ENCODE data around the gene RNF114.

The RNF114 gene, protein sequence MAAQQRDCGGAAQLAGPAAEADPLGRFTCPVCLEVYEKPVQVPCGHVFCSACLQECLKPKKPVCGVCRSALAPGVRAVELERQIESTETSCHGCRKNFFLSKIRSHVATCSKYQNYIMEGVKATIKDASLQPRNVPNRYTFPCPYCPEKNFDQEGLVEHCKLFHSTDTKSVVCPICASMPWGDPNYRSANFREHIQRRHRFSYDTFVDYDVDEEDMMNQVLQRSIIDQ

DNA sequence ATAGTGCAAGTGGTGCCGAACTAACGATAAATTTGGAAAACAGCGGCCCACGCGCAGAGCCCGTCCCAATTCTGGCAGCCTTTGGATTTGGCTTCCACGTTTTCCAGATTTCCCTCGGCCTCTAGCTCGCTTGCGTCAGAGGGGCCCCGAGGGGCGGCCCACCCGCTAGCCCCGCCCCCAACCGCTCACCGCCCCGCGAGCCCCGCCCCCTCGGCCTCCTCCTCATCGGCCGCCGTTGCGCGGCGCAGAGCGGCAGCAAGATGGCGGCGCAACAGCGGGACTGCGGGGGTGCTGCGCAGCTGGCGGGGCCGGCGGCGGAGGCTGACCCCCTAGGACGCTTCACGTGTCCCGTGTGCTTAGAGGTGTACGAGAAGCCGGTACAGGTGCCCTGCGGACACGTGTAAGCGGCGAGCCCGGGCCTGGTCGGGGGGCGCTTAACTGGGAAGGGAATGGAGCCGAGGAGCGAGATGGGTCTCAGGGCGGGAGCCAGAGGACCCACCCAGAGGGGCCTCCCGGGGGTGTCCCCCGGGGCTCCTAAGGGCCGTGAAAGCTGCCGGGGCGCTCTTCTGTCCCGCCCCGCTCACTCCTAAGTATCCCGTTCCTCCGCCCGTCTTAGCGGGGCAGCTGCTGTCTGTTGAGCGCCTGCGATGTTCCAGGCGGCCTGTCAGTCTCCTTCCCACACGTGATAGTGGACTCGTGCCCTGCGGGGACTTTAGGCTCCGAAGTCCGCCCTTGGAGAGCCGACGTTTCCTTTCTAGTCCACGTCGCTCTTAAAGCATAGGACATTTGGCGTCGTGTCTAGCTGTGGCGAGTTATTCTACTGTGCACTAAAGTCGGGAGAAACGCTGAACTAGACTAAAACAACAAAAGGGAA is at the start of gene RNF114:
Gene RNF114, plus strand, starts transcription at position 245 of the 874 bp plus-strand sequence. Its CDS starts 16 bp downstream, at position 261.
- peak; percentile 65 for DNase-seq (ENCODE audit: low read depth)
- peak within 1 kb of the TSS; percentile 84 for H3K4me3 ChIP-seq (ENCODE audit: low read depth, low read length)
- TF ChIP-seq, protein P1, sequence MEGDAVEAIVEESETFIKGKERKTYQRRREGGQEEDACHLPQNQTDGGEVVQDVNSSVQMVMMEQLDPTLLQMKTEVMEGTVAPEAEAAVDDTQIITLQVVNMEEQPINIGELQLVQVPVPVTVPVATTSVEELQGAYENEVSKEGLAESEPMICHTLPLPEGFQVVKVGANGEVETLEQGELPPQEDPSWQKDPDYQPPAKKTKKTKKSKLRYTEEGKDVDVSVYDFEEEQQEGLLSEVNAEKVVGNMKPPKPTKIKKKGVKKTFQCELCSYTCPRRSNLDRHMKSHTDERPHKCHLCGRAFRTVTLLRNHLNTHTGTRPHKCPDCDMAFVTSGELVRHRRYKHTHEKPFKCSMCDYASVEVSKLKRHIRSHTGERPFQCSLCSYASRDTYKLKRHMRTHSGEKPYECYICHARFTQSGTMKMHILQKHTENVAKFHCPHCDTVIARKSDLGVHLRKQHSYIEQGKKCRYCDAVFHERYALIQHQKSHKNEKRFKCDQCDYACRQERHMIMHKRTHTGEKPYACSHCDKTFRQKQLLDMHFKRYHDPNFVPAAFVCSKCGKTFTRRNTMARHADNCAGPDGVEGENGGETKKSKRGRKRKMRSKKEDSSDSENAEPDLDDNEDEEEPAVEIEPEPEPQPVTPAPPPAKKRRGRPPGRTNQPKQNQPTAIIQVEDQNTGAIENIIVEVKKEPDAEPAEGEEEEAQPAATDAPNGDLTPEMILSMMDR (IDR thresholded peaks at IDR 0.05; ENCODE audit: control insufficient read depth, extremely low read depth, insufficient read depth) = no peak

- DNase-seq (ENCODE audit: low read depth) = no peak
- TF ChIP-seq, protein P1 (IDR thresholded peaks at IDR 0.05; ENCODE audit: control insufficient read depth, extremely low read depth, insufficient read depth) = no peak
- H3K4me3 ChIP-seq (ENCODE audit: low read depth, low read length) = no peak overlapping the region
These were observed 49.5 kb upstream of the RNF114 start for GRCh38 chr20:49886571-49887213.

- TF ChIP-seq, protein P1 (IDR thresholded peaks at IDR 0.05; ENCODE audit: control insufficient read depth, extremely low read depth, insufficient read depth) = no peak
- DNase-seq (ENCODE audit: low read depth) = no peak
- H3K4me3 ChIP-seq (ENCODE audit: low read depth, low read length) = no peak overlapping the region
These were observed 48.7 kb upstream of the RNF114 start for GRCh38 chr20:49887251-49888211.

DNA sequence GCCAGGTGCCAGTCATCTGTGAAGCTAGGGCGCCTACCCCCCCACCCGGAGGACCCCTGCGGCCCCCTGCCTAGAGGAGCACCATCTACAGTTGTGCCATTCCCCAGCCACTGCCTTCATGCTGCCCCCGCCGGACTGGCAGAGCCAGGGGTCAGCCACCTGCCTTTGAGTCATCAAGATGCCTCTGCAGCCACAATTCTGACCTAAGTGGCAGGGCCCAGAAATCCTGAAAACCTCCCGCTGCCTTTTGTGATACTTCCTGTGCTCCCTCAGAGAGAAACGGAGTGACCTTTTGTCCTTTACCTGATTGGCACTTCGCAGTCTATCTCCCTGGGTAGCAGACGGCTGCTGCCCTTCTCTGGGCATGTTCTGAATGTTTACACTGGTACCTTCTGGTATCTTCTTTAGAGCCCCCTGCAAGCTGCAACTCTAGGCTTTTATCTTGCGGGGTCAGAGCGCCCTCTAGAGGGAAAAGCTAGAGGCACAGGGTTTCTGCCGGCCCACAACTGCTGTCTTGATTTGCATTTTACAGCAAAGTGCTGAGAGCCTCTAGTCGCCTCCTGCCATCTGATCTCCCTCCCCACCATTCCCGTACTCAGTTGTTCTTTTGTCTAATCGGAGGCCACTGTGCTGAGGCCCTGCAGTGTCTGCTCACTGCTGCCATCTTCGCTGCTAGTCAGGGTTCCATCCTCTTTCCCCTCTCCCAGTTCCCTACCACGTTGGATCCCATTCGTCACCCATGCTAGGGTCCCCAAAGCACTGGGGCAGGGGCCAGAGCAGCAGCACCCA is 47.8 kb upstream of the RNF114 start:
- no peak for DNase-seq (ENCODE audit: low read depth)
- H3K4me3 ChIP-seq (ENCODE audit: low read depth, low read length) = no peak overlapping the region
- TF ChIP-seq, protein P1 (IDR thresholded peaks at IDR 0.05; ENCODE audit: control insufficient read depth, extremely low read depth, insufficient read depth) = peak; percentile 87

- no peak overlapping the region for H3K4me3 ChIP-seq (ENCODE audit: low read depth, low read length)
- DNase-seq (ENCODE audit: low read depth) = no peak
- TF ChIP-seq, protein P1 (IDR thresholded peaks at IDR 0.05; ENCODE audit: control insufficient read depth, extremely low read depth, insufficient read depth) = no peak
These were observed 46.9 kb upstream of the RNF114 start for GRCh38 chr20:49889001-49889934.
